ENCODE results near the gene TRPV6.

Gene TRPV6

DNA sequence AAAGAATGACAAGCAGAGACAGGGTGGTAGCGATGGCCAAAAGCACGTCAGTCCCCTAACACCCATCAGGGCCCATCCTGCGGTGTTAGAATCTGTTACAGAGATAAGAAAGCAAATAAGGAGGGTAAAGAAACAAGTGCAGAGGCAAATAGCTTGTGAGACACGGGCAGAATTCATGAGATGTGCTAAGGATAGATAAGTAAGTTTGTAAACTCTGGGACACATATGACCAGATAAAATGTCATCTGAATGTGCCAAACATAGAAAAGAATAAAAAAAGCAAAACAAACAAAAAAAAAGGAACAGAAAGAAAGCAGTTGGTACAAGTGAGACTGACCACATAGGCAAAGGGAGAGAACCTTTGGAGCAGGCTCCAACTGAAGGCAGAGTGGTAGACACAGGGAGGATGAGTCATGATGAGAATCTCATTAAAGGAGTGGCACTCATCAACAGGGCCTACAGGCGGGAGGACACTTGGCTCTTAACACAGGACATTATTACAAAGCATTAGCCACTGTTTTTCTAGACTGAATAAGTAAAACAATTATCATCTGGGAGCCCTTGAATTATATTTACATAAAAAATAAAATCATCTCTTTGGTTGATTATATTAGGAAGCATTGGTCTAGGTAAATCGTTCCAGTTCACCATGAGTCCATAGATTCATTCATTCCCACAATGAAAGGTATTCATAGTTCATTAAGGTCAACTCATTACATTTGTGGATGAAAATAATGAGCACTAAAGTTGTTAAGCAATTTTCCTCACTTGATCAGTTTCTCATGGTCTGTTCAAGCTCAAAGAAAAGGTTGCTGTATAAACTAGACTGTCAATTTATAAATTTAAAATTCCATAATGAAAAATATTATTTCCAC, 52.1 kb downstream of the TRPV6 start:
- Histone ChIP-seq H3K36me3 (ENCODE audit: insufficient read depth, low read depth, low read length) (no peaks in the 10 kb centered on the region), H3K4me3 (ENCODE audit: low read length) (no peak overlapping the region), H3K27me3 (ENCODE audit: insufficient read depth, low read length) (no peaks in the 10 kb centered on the region), H3K9ac (ENCODE audit: low read depth, low read length) (no peak overlapping the region), H3K4me1 (ENCODE audit: insufficient read depth, low read length) (no peaks in the 10 kb centered on the region), H3K9me3 (ENCODE audit: insufficient read depth, low read depth, low read length) (no peaks in the 10 kb centered on the region), H3K27ac (ENCODE audit: low read length) (no peak overlapping the region)

DNA sequence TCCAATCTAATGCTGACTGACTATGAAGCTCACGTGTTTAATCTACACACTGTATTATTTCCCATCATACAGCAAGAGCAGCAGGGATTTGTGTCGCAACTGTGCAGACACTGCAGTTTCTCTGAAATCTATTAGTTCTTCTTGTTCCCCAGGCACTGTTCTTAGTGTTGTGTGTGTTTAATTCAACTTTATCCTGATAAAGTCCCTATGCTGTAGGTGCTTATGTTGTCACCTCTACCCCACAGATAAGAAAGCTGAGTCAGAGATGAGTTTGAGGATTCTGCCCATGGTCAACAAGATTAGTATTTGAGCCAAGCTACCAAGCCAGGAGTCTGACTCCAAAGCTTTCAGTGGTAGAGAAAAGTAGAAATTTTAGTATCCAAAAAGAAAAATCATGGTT, 53.1 kb downstream of the TRPV6 start:
- H3K36me3 ChIP-seq (ENCODE audit: insufficient read depth, low read depth, low read length): no peaks in the 10 kb centered on the region
- H3K4me1 ChIP-seq (ENCODE audit: insufficient read depth, low read length): no peaks in the 10 kb centered on the region
- H3K9ac ChIP-seq (ENCODE audit: low read depth, low read length): no peak overlapping the region
- H3K27me3 ChIP-seq (ENCODE audit: insufficient read depth, low read length): no peaks in the 10 kb centered on the region
- H3K9me3 ChIP-seq (ENCODE audit: insufficient read depth, low read depth, low read length): no peaks in the 10 kb centered on the region
- no peak overlapping the region for H3K4me3 ChIP-seq (ENCODE audit: low read length)
- H3K27ac ChIP-seq (ENCODE audit: low read length): no peak overlapping the region

DNA sequence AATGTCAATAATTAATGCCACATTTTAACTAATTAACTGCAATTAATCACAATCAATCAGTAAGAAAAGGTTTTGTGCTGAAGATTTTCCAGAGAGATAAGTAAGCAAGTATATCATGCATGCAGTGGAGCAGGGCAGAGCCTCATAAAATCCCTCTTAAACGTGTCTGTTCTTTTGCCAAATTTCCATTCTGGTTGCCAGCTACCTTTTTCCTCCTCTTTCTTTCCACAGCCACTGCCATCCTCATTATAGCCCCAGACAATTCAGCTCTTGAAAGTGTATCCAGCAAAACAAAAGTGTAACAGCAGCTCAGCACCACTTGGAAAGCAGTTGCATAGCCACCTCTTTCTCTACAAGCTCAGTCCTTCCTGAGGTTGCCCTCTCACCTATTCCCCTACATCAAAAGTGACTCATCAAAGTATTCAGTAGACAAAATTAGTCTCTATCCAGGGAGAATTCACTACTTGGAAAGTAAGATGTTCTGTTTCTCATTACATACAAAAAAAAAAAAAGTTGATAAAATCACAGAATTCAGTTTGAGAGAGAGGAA, 57.5 kb downstream of the TRPV6 start:
- Histone ChIP-seq H3K9ac (ENCODE audit: low read depth, low read length) (no peak overlapping the region), H3K27ac (ENCODE audit: low read length) (no peak overlapping the region), H3K36me3 (ENCODE audit: insufficient read depth, low read depth, low read length) (no peaks in the 10 kb centered on the region), H3K27me3 (ENCODE audit: insufficient read depth, low read length) (no peaks in the 10 kb centered on the region), H3K4me3 (ENCODE audit: low read length) (no peak overlapping the region), H3K4me1 (ENCODE audit: insufficient read depth, low read length) (no peaks in the 10 kb centered on the region), H3K9me3 (ENCODE audit: insufficient read depth, low read depth, low read length) (peaks cover 19% of the 10 kb centered on the region; the same call in 1 of the 2 replicates)

DNA sequence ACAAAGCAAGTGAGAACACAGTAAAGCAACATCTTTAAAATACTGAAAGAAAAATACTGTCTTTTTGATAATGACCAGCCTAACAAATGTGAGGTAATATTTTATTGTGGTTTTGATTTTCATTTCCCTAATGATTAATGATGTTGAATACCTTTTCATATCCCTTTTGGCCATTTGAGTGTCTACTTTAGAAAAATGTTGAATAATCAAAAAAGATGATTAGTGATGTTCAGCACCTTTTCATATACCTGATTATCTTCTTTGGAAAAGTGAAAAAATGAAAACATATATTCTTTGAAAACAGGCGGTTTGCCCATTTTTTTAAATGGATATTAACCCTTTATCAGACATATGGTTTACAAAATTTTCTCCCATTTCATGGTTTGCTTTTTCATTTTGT, 62.8 kb downstream of the TRPV6 start:
- H3K9ac ChIP-seq (ENCODE audit: low read depth, low read length): no peak overlapping the region
- no peaks in the 10 kb centered on the region for H3K36me3 ChIP-seq (ENCODE audit: insufficient read depth, low read depth, low read length)
- no peaks in the 10 kb centered on the region for H3K27me3 ChIP-seq (ENCODE audit: insufficient read depth, low read length)
- H3K27ac ChIP-seq (ENCODE audit: low read length): no peak overlapping the region
- peaks cover 19% of the 10 kb centered on the region; the same call in 1 of the 2 replicates for H3K9me3 ChIP-seq (ENCODE audit: insufficient read depth, low read depth, low read length)
- H3K4me3 ChIP-seq (ENCODE audit: low read length): no peak overlapping the region
- no peaks in the 10 kb centered on the region for H3K4me1 ChIP-seq (ENCODE audit: insufficient read depth, low read length)

Data from iPS-20b (cell line).